Measurements from ENCODE around the gene NEGR1.
A peak's percentile ranks its signal among the peaks of the same experiment; 100 is the strongest.
"Not testable (repeated sequence)": the region's sequence is repeated elsewhere in the genome, so short reads cannot be mapped to it uniquely, and the experiment has no call there.

The NEGR1 gene

GRCh38 chr1:72282271-72283021 is at the start of gene NEGR1:
TSS of gene NEGR1 (minus strand) at chr1:72282539.
- peak; percentile 70 for DNase-seq

GRCh38 chr1:72326494-72326893 is 44.2 kb upstream of the NEGR1 start:
- DNase-seq, result no peak

GRCh38 chr1:72324451-72324850 is 42.1 kb upstream of the NEGR1 start:
- no peak for DNase-seq

- no peak for DNase-seq
Measured at GRCh38 chr1:72322910-72323309, 40.6 kb upstream of the NEGR1 start.

- no peak for DNase-seq
Measured at GRCh38 chr1:72296501-72296900, 14.2 kb upstream of the NEGR1 start.

GRCh38 chr1:72288886-72289285 is 6.5 kb upstream of the NEGR1 start:
- no peak for DNase-seq

- DNase-seq, result no peak
Measured at GRCh38 chr1:72286401-72286800, 4.1 kb upstream of the NEGR1 start.

GRCh38 chr1:72285074-72285425 is 2.7 kb upstream of the NEGR1 start:
- no peak for DNase-seq

- peak; percentile 49 for DNase-seq
Measured at GRCh38 chr1:72284348-72285073, 2.2 kb upstream of the NEGR1 start.

GRCh38 chr1:72284084-72284347 is 1.7 kb upstream of the NEGR1 start:
- DNase-seq, result no peak

- peak; percentile 49 for DNase-seq
Measured at GRCh38 chr1:72283307-72284083, 1.2 kb upstream of the NEGR1 start.

GRCh38 chr1:72283022-72283306 is 625 bp upstream of the NEGR1 start:
- no peak for DNase-seq

GRCh38 chr1:72281637-72282270 is 585 bp downstream of the NEGR1 start:
- peak; percentile 2 for DNase-seq

GRCh38 chr1:72281144-72281543 is 1.2 kb downstream of the NEGR1 start:
- DNase-seq, result no peak

GRCh38 chr1:72280711-72281110 is 1.6 kb downstream of the NEGR1 start:
- DNase-seq, result no peak

- DNase-seq, result no peak
Measured at GRCh38 chr1:72280131-72280530, 2.2 kb downstream of the NEGR1 start.

- no peak for DNase-seq
Measured at GRCh38 chr1:72278461-72278860, 3.9 kb downstream of the NEGR1 start.

GRCh38 chr1:72271555-72272085 is 10.7 kb downstream of the NEGR1 start:
- DNase-seq, result no peak

- DNase-seq, result no peak
Measured at GRCh38 chr1:72262735-72263134, 19.6 kb downstream of the NEGR1 start.

GRCh38 chr1:72253132-72253531 is 29.2 kb downstream of the NEGR1 start:
- DNase-seq, result no peak

- no peak for DNase-seq
Measured at GRCh38 chr1:72241397-72241796, 40.9 kb downstream of the NEGR1 start.

GRCh38 chr1:72235931-72236330 is 46.4 kb downstream of the NEGR1 start:
- DNase-seq, result not testable (repeated sequence)

- no peak for DNase-seq
Measured at GRCh38 chr1:72235062-72235461, 47.3 kb downstream of the NEGR1 start.

- DNase-seq, result no peak
Measured at GRCh38 chr1:72230746-72231145, 51.6 kb downstream of the NEGR1 start.

All from NCI-H1092 (cell line).